ENCODE results near the gene SLC39A10.
"Not testable (repeated sequence)": the region's sequence is repeated elsewhere in the genome, so short reads cannot be mapped to it uniquely, and the experiment has no call there.

SLC39A10 gene

DNA sequence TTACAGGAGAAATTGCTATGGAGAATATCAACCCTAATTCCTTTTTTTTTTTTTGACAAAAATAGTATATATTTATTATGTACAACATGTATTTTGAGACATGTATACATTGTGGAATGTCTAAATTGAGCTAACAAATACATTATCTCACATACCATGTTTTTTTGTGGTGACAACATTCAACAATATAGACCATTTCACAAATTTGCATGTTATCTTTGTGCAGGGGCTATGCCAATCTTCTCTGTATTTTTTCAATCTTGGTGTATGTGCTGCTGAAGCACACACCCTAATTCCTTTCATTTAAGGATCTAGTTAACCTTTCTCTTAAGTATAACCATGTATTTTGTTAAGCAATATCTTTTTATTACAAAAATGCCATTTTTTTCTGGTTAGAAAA, 13.2 kb downstream of the SLC39A10 start:
- in situ Hi-C loops (cut with MboI; ENCODE audit: low sequenced_read_pairs) = loop anchor here (25.0 kb wide), 2 partner anchors 333 to 392 kb away; partner anchors contain the start of gene DNAH7

DNA sequence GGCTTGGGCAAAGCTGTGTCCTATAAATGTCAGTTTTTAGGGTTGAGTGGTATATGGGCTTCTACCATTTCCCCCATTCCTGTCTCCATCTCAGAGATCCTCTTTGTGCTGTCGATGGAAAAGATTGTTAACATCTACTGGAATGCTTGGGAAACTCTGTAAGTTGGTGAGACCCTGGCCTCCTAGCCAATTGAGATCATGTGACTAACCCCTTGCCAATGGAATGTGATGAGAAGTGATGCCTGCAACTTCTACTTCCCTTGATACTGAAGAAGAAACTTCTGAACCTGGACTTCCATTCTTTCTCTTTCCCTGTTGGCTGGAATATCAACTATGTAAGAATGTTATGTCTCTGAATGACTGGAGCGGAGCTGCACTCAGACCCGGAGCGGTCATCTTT, 14.5 kb downstream of the SLC39A10 start:
- in situ Hi-C loops (cut with MboI; ENCODE audit: low sequenced_read_pairs) = loop anchor here (25.0 kb wide), 2 partner anchors 334 to 391 kb away; partner anchors contain the start of gene DNAH7

- in situ Hi-C loops (cut with MboI; ENCODE audit: low sequenced_read_pairs) = loop anchor here (25.0 kb wide), 2 partner anchors 335 to 390 kb away; partner anchors contain the start of gene DNAH7
Measured at GRCh38 chr2:195672674-195673073, 15.6 kb downstream of the SLC39A10 start.

- in situ Hi-C loops (cut with MboI; ENCODE audit: low sequenced_read_pairs) = loop anchor here (25.0 kb wide), 2 partner anchors 337 to 388 kb away; partner anchors contain the start of gene DNAH7
Measured at GRCh38 chr2:195674491-195675221, 17.6 kb downstream of the SLC39A10 start.

DNA sequence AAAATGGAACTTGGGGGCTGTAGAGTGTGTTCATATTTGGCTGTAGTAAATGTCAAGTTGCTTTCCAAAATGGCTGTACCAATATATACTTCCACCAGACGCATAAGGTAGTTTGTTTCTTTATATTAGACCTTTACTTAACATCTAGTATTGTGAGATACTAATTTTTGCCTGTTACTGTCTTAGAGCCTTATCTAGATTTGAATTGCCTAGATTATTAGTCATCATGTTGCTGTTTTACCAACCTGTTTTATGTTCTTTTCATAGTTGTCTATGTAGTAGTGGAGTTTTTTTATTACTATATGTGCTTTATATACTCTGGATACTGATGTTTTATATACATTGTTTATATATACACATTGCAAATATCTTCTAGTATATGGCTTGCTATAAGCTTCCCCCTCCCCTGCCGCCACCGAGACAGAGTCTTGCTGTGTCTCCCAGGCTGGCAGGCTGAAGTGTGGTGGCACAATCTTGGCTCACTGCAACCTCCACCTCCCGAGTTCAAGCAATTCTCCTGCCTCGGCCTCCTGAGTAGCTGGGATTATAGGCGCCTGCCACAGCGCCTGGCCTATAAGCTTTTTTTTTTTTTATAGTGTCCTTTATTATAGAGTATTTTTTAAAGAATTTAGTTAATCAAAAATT, 18.9 kb downstream of the SLC39A10 start:
- in situ Hi-C loops (cut with MboI; ENCODE audit: low sequenced_read_pairs) = no loop called here

- in situ Hi-C loops (cut with MboI; ENCODE audit: low sequenced_read_pairs) = no loop called here
Measured at GRCh38 chr2:195677290-195677689, 20.3 kb downstream of the SLC39A10 start.

GRCh38 chr2:195677884-195678283, 20.9 kb downstream of the SLC39A10 start:
- in situ Hi-C loops (cut with MboI; ENCODE audit: low sequenced_read_pairs) = no loop called here

GRCh38 chr2:195682077-195682476, 25.1 kb downstream of the SLC39A10 start:
- in situ Hi-C loops (cut with MboI; ENCODE audit: low sequenced_read_pairs) = no loop called here

GRCh38 chr2:195683174-195683573, 26.1 kb downstream of the SLC39A10 start:
- in situ Hi-C loops (cut with MboI; ENCODE audit: low sequenced_read_pairs) = no loop called here

- in situ Hi-C loops (cut with MboI; ENCODE audit: low sequenced_read_pairs) = no loop called here
Measured at GRCh38 chr2:195686564-195686963, 29.5 kb downstream of the SLC39A10 start.

DNA sequence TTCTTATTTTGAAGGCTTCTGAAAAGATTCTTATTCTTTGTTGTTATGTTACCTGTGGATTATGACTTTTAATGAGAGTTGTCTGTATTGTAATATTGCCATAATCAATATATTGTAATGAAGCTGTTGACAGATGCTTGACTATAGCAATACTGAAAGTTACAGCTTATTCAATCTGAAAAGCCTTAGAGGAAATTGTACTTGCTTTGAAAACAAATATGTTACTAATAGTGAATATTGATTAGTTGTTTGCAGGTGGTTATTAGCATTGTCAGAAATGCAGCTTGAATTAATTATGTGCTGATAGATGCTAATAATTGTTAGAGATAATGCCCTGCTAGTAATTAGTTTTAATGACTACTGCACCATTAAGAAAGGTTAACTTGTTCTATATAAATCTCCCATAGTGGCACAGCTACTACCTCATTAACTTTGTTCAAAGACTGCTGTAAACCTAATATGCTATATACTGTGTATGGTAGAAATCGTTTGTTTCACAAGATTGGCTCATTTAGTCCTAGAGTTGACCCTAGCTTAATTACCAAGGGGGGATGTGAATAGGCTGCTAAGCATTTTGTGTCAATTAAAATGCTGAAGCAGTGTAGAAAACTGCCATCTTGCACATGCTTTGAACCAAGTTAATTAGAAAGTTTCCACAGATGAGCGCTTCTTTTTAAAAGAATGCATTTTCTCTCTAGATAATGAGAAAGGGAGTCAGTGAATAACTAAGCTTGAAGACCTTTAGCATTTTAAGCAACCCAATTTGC, 30.5 kb downstream of the SLC39A10 start:
- in situ Hi-C loops (cut with MboI; ENCODE audit: low sequenced_read_pairs) = no loop called here

DNA sequence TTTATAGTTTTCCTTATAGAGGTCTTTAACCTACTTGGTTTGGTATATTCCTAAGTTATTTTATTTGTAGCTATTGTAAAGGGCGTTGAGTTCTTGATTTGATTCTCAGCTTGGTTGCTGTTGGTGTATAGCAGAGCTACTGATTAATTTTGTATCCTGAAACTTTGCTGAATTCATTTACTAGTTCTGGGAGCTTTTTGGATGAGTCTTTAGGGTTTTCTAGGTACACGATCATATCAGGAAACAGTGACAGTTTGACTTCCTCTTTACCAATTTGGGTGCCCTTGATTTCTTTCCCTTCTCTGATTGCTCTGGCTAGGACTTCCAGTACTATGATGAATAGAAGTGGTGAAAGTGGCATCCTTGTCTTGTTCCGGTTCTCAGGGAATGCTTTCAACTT, 35.5 kb downstream of the SLC39A10 start:
- in situ Hi-C loops (cut with MboI; ENCODE audit: low sequenced_read_pairs) = not testable (repeated sequence)

- in situ Hi-C loops (cut with MboI; ENCODE audit: low sequenced_read_pairs) = no loop called here
Measured at GRCh38 chr2:195694553-195694952, 37.5 kb downstream of the SLC39A10 start.

GRCh38 chr2:195695002-195695631, 38.1 kb downstream of the SLC39A10 start:
- in situ Hi-C loops (cut with MboI; ENCODE audit: low sequenced_read_pairs) = no loop called here

GRCh38 chr2:195696012-195696411, 39.0 kb downstream of the SLC39A10 start:
- in situ Hi-C loops (cut with MboI; ENCODE audit: low sequenced_read_pairs) = no loop called here

GRCh38 chr2:195697681-195698220, 40.7 kb downstream of the SLC39A10 start:
- in situ Hi-C loops (cut with MboI; ENCODE audit: low sequenced_read_pairs) = no loop called here

GRCh38 chr2:195700480-195700879, 43.5 kb downstream of the SLC39A10 start:
- in situ Hi-C loops (cut with MboI; ENCODE audit: low sequenced_read_pairs) = no loop called here

DNA sequence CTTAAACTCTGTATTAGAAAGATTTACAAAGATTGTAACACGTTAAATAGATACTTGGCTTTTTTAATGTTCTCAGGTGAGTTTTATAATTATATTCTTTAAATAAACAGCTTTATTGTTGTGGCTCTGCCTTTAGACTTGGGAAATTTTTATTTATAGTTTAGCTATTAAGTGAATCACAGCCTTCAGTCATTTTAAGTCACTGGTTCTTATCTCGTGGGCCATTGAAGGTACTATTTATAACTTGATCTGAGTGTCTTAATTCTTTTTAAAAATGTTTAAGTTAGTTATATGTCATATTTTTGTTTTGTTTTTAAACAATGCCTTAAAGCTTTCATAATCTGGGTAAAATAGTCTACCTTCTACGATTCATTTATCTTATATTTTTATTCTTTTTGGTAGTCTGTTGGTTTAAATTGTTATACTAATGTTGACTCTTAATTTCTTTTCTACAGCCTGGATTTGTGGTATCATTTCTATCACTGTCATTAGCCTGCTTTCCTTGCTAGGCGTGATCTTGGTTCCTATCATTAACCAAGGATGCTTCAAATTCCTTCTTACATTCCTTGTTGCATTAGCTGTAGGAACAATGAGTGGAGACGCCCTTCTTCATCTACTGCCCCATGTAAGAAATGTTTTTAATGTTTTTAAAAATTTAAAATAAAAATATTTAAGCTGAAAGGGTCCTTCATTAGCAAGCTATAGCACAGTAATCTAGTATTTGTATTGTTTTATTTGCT, 49.3 kb downstream of the SLC39A10 start:
- in situ Hi-C loops (cut with MboI; ENCODE audit: low sequenced_read_pairs) = no loop called here

GRCh38 chr2:195709901-195710806, 53.1 kb downstream of the SLC39A10 start:
- in situ Hi-C loops (cut with MboI; ENCODE audit: low sequenced_read_pairs) = no loop called here
